IMR-90 (cell line): ENCODE data around the gene SMIM14. TPM values are rescaled to one million over a fixed set of nuclear protein-coding genes. Genes with fewer than 3 reads are reported as not detected.

ENCODE experiments used
- ATAC-seq: fragments of 200-7000 bp; cut with Tn5 transposase; 2 replicates; pipeline ENCODE4 v1.9.1; 2020; ENCODE audit warnings: low read depth, mild to moderate bottlenecking, moderate library complexity
- BruUV-seq: library from RNA; stranded (reverse); fragments of 400-500 nt; replicated peaks from 2 replicates; lab custom pipeline; 2021; lab: Mats Ljungman, UMichigan
- CTCF ChIA-PET: fragments of 300-600 bp; formaldehyde crosslinking; extraction: SDS; loops from one replicate; lab custom pipeline; 2021; ENCODE audit warnings: antibody characterized with exemption; lab: Yijun Ruan, JAX
- POLR2A ChIA-PET: fragments of 300-600 bp; sonication (Branson Sonifier 250); formaldehyde crosslinking; loops from one replicate; lab custom pipeline; 2022; ENCODE audit warnings: antibody characterized with exemption; ENCODE audit not compliant: unreplicated experiment; lab: Charles Lee
- DNase-seq: peaks from one replicate; pipeline ENCODE4 v3.0.0; 2013
- H2AFZ ChIP-seq: replicated peaks from 2 replicates; pipeline ENCODE3; 2013; ENCODE audit warnings: low read length, mild to moderate bottlenecking; ENCODE audit not compliant: poor library complexity
- H2AK5ac ChIP-seq: 2 replicates; pipeline ENCODE4 v1.6.1; 2013; ENCODE audit warnings: low read depth, low read length, inconsistent platforms
- H2AK9ac ChIP-seq: replicated peaks from 2 replicates; pipeline ENCODE3; 2013; ENCODE audit warnings: mild to moderate bottlenecking, low read depth, low read length, moderate library complexity; ENCODE audit not compliant: poor library complexity
- H2BK120ac ChIP-seq: 2 replicates; pipeline ENCODE4 v1.6.1; 2013; ENCODE audit warnings: low read depth, low read length, inconsistent platforms
- H2BK15ac ChIP-seq: 3 replicates; pipeline ENCODE4 v1.6.1; 2013; ENCODE audit warnings: low read depth, low read length, inconsistent platforms
- H2BK20ac ChIP-seq: 2 replicates; pipeline ENCODE4 v1.6.1; 2013; ENCODE audit warnings: low read depth, mild to moderate bottlenecking, inconsistent platforms, low read length, moderate library complexity
- H2BK5ac ChIP-seq: 2 replicates; pipeline ENCODE4 v1.6.1; 2013; ENCODE audit warnings: mild to moderate bottlenecking, low read depth, low read length, inconsistent platforms; ENCODE audit not compliant: poor library complexity, severe bottlenecking
- H3K14ac ChIP-seq: replicated peaks from 2 replicates; pipeline ENCODE4 v1.6.1; 2013; ENCODE audit warnings: low read depth, low read length, inconsistent platforms
- H3K18ac ChIP-seq: 2 replicates; pipeline ENCODE4 v1.6.1; 2013; ENCODE audit warnings: low read depth, low read length, control low read depth
- H3K23ac ChIP-seq: 2 replicates; pipeline ENCODE4 v1.6.1; 2013; ENCODE audit warnings: low read depth, low read length, inconsistent platforms
- H3K27ac ChIP-seq: 2 replicates; pipeline ENCODE4 v1.5.1; 2013; ENCODE audit warnings: mild to moderate bottlenecking, control low read depth, low read length; ENCODE audit not compliant: insufficient read depth
- H3K27me3 ChIP-seq: 2 replicates; pipeline ENCODE4 v1.6.1; 2013; ENCODE audit warnings: low read length; ENCODE audit not compliant: control insufficient read depth, insufficient read depth
- H3K36me3 ChIP-seq: 2 replicates; pipeline ENCODE4 v1.6.1; 2013; ENCODE audit warnings: low read length, mixed read lengths; ENCODE audit not compliant: control insufficient read depth, insufficient read depth
- H3K4ac ChIP-seq: 2 replicates; pipeline ENCODE4 v1.6.1; 2013; ENCODE audit warnings: low read depth, low read length, inconsistent platforms
- H3K4me1 ChIP-seq: 2 replicates; pipeline ENCODE4 v1.6.1; 2013; ENCODE audit warnings: low read length, mixed read lengths; ENCODE audit not compliant: control insufficient read depth, insufficient read depth
- H3K4me2 ChIP-seq: 2 replicates; pipeline ENCODE4 v1.6.1; 2013; ENCODE audit warnings: low read depth, mild to moderate bottlenecking, control low read depth, low read length, moderate library complexity
- H3K4me3 ChIP-seq: 2 replicates; pipeline ENCODE4 v1.5.1; 2013; ENCODE audit warnings: low read depth, mild to moderate bottlenecking, control low read depth, low read length, moderate library complexity; ENCODE audit not compliant: insufficient read depth
- H3K56ac ChIP-seq: 2 replicates; pipeline ENCODE4 v1.6.1; 2013; ENCODE audit warnings: low read length, inconsistent platforms; ENCODE audit not compliant: insufficient read depth; ENCODE audit errors: extremely low read depth
- H3K79me1 ChIP-seq, 2 experiments: 2 replicates each; pipeline ENCODE4 v1.6.1; 2013; ENCODE audit warnings: low read length in 2 of 2, inconsistent platforms in 1 of 2, low read depth in 1 of 2
- H3K9ac ChIP-seq: 2 replicates; pipeline ENCODE4 v1.6.1; 2013; ENCODE audit warnings: low read depth, low read length, control low read depth
- H3K9me1 ChIP-seq: 2 replicates; pipeline ENCODE4 v1.6.1; 2013; ENCODE audit warnings: low read length, inconsistent platforms; ENCODE audit not compliant: insufficient read depth
- H3K9me3 ChIP-seq: 2 replicates; pipeline ENCODE4 v1.6.1; 2013; ENCODE audit warnings: low read length; ENCODE audit not compliant: control insufficient read depth, insufficient read depth
- H4K20me1 ChIP-seq: 2 replicates; pipeline ENCODE4 v1.6.1; 2013; ENCODE audit warnings: low read length, inconsistent platforms; ENCODE audit not compliant: insufficient read depth
- H4K5ac ChIP-seq: 2 replicates; pipeline ENCODE4 v1.6.1; 2013; ENCODE audit warnings: mild to moderate bottlenecking, low read depth, low read length, control low read depth
- H4K8ac ChIP-seq, 2 experiments: 2 replicates each; pipeline ENCODE4 v1.6.1; 2013; ENCODE audit warnings: low read depth in 2 of 2, low read length in 2 of 2, control low read depth in 1 of 2, inconsistent platforms in 1 of 2
- H4K91ac ChIP-seq: 2 replicates; pipeline ENCODE4 v1.6.1; 2013; ENCODE audit warnings: low read depth, low read length, inconsistent platforms; ENCODE audit not compliant: insufficient read depth
- CEBPB ChIP-seq: IDR thresholded peaks from 2 replicates; pipeline ENCODE4 v1.6.1; 2012; ENCODE audit warnings: low read depth, low read length, improper control_type of control experiment
- FOS ChIP-seq: fragments of 150-350 bp; IDR thresholded peaks from 2 replicates; pipeline ENCODE4 v1.6.1; 2016; ENCODE audit warnings: low read depth, low read length
- MAFK ChIP-seq: IDR thresholded peaks from 2 replicates; pipeline ENCODE4 v1.6.1; 2012; ENCODE audit warnings: low read depth, low read length, improper control_type of control experiment
- MXI1 ChIP-seq: IDR thresholded peaks from 2 replicates; pipeline ENCODE4 v1.6.1; 2012; ENCODE audit warnings: low read depth, mild to moderate bottlenecking, low read length, moderate library complexity, borderline replicate concordance
- NFE2L2 ChIP-seq: fragments of 150-350 bp; IDR thresholded peaks from 2 replicates; pipeline ENCODE4 v1.6.1; 2016; ENCODE audit warnings: low read depth, mild to moderate bottlenecking, low read length
- RAD21 ChIP-seq: IDR thresholded peaks from 2 replicates; pipeline ENCODE4 v1.6.1; 2012; ENCODE audit warnings: low read length, improper control_type of control experiment
- RCOR1 ChIP-seq: IDR thresholded peaks from 2 replicates; pipeline ENCODE4 v1.6.1; 2012; ENCODE audit warnings: mild to moderate bottlenecking, low read length, improper control_type of control experiment; ENCODE audit not compliant: insufficient replicate concordance
- RFX5 ChIP-seq: IDR thresholded peaks from 2 replicates; pipeline ENCODE4 v1.8.0; 2012; ENCODE audit warnings: low read depth, mild to moderate bottlenecking, low read length, moderate library complexity
- SMC3 ChIP-seq: fragments of 150-350 bp; IDR thresholded peaks from 2 replicates; pipeline ENCODE4 v1.6.1; 2016; ENCODE audit warnings: low read depth, mild to moderate bottlenecking, antibody characterized with exemption, low read length, moderate library complexity
- WGBS, 2 experiments: methylation state at CpG; one replicate each; pipeline versions ENCODE4 v1.1.5 to v1.1.7; 2013; ENCODE audit warnings: missing lambda C conversion rate in 2 of 2; ENCODE audit not compliant: insufficient read length in 1 of 2; ENCODE audit errors: extremely low coverage in 2 of 2; 5-methylcytosine and 5-hydroxymethylcytosine counted together
- dilution Hi-C: fragments of 300-500 bp; cut with HindIII; formaldehyde crosslinking; loops from one replicate; pipeline ENCODE4 v1.14.3; 2018; ENCODE audit warnings: low sequenced_read_pairs; ENCODE audit not compliant: unreplicated experiment
- in situ Hi-C: fragments of 300-500 bp; cut with MboI; formaldehyde crosslinking; loops from 3 replicates; pipeline ENCODE4 v1.14.3; 2019; ENCODE audit warnings: low sequenced_read_pairs, inconsistent platforms, mixed read lengths
- intact Hi-C: fragments of 100-400 bp; cut with micrococcal nuclease; formaldehyde crosslinking; loops from 2 replicates; pipeline ENCODE4 v1.10.0; 2022
- polyA plus RNA-seq, 3 experiments: library from polyadenylated mRNA; depleted of rRNA; stranded (reverse); fragments of >200 nt; gene quantifications; 2 replicates each; pipeline ENCODE4 v1.2.3, GENCODE V29; 2012; ENCODE audit warnings: low replicate concordance in 1 of 3
- total RNA-seq: library from RNA; depleted of rRNA; stranded (reverse); fragments of >200 nt; gene quantifications from 2 replicates; pipeline ENCODE4 v1.2.3, GENCODE V29; 2012
- TF ChIP-seq, protein P1 (sequence below): conservative IDR thresholded peaks from 2 replicates; pipeline ENCODE4 v1.5.1; 2012; ENCODE audit warnings: mild to moderate bottlenecking, low read depth, low read length, improper control_type of control experiment
- TF ChIP-seq, protein P2 (sequence below): fragments of 150-350 bp; IDR thresholded peaks from 2 replicates; pipeline ENCODE4 v1.6.1; 2016; ENCODE audit warnings: low read depth, mild to moderate bottlenecking, low read length, moderate library complexity, borderline replicate concordance

Gene SMIM14
- total and polyA plus RNA-seq, 2 of the 4 experiments (the other 2 are of a cell fraction): 15.6 to 20.9 TPM

DNA sequence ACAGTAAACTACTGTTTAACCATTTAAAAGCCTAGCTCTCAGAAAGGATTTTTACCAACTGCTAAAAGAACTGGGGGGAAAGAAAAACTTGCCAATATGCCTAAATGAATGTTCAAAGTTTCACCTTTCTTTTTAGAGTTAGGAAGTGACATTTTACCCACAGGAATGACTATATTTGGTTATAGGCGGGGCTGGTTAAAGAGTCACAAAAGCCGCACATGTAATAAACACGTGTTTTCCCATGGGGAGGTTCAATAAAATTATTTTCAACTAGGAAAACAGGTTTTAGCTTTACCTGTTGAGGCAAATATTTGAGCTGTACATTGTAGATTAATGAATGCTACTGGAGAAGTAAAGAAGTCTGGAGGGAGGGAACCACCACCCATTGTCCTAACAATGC is 69.9 kb downstream of the SMIM14 start:
- Histone ChIP-seq H3K27me3 (no peaks in the 10 kb centered on the region), H3K18ac (no peak overlapping the region), H2BK20ac (no peak overlapping the region), H3K9me1 (peaks cover 3% of the 10 kb centered on the region; the same call in 1 of the 2 replicates), H3K9me3 (peaks cover 2% of the 10 kb centered on the region; the same call in 1 of the 2 replicates), H2BK120ac (no peak overlapping the region), H2BK15ac (no peak overlapping the region), H3K4me1 (peaks cover 6% of the 10 kb centered on the region), H3K4me3 (no peak overlapping the region), H3K79me1 (peaks cover 3 to 4% of the 10 kb centered on the region in 2 experiments; a peak in 3 of 4 replicates), H3K4ac (no peak overlapping the region), H2AK9ac (no peak overlapping the region), H3K9ac (no peak overlapping the region), H4K20me1 (no peaks in the 10 kb centered on the region), H2BK5ac (no peak overlapping the region), H4K91ac (no peak overlapping the region), H3K56ac (no peak overlapping the region), H4K5ac (no peak overlapping the region), H3K14ac (no peak overlapping the region), H3K36me3 (peaks cover 9% of the 10 kb centered on the region), H3K23ac (no peak overlapping the region), H2AFZ (no peak overlapping the region), H3K4me2 (no peak overlapping the region), H2AK5ac (no peak overlapping the region), H3K27ac (no peak overlapping the region), H4K8ac (no peak overlapping the region)
- no peak for TF ChIP-seq SMC3
- TF ChIP-seq, protein P1, sequence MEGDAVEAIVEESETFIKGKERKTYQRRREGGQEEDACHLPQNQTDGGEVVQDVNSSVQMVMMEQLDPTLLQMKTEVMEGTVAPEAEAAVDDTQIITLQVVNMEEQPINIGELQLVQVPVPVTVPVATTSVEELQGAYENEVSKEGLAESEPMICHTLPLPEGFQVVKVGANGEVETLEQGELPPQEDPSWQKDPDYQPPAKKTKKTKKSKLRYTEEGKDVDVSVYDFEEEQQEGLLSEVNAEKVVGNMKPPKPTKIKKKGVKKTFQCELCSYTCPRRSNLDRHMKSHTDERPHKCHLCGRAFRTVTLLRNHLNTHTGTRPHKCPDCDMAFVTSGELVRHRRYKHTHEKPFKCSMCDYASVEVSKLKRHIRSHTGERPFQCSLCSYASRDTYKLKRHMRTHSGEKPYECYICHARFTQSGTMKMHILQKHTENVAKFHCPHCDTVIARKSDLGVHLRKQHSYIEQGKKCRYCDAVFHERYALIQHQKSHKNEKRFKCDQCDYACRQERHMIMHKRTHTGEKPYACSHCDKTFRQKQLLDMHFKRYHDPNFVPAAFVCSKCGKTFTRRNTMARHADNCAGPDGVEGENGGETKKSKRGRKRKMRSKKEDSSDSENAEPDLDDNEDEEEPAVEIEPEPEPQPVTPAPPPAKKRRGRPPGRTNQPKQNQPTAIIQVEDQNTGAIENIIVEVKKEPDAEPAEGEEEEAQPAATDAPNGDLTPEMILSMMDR: no peak
- TF ChIP-seq MXI1: no peak
- TF ChIP-seq, protein P2, sequence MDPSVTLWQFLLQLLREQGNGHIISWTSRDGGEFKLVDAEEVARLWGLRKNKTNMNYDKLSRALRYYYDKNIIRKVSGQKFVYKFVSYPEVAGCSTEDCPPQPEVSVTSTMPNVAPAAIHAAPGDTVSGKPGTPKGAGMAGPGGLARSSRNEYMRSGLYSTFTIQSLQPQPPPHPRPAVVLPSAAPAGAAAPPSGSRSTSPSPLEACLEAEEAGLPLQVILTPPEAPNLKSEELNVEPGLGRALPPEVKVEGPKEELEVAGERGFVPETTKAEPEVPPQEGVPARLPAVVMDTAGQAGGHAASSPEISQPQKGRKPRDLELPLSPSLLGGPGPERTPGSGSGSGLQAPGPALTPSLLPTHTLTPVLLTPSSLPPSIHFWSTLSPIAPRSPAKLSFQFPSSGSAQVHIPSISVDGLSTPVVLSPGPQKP: no peak
- no peak for TF ChIP-seq CEBPB
- TF ChIP-seq NFE2L2: no peak
- no peak for TF ChIP-seq MAFK
- no peak for TF ChIP-seq RAD21
- TF ChIP-seq RCOR1: no peak
- TF ChIP-seq RFX5: no peak
- no peak for TF ChIP-seq FOS
- no CpG with 5 or more reads among the region's 3 CpGs for WGBS, 2 experiments
- DNase-seq (no peak), ATAC-seq (no peak)
- in situ Hi-C loops: no loop called here
- CTCF ChIA-PET: interaction anchor here (1.6 kb wide), 1 partner anchor 10 kb away, joined by 5 read pairs; no protein-coding TSS in a partner anchor
- no TSS peak for BruUV-seq
- POLR2A ChIA-PET: no interaction called here
- dilution Hi-C loops: no loop called here
- intact Hi-C loops: no loop called here
